GM12801 (cell line): Measurements from ENCODE around the gene JAG2.

Source experiments
- CTCF ChIP-seq: IDR thresholded peaks from one replicate; pipeline ENCODE4 v1.5.1; 2011; ENCODE audit warnings: control low read depth; ENCODE audit not compliant: insufficient read length; ENCODE audit errors: extremely low read depth

The JAG2 gene

DNA sequence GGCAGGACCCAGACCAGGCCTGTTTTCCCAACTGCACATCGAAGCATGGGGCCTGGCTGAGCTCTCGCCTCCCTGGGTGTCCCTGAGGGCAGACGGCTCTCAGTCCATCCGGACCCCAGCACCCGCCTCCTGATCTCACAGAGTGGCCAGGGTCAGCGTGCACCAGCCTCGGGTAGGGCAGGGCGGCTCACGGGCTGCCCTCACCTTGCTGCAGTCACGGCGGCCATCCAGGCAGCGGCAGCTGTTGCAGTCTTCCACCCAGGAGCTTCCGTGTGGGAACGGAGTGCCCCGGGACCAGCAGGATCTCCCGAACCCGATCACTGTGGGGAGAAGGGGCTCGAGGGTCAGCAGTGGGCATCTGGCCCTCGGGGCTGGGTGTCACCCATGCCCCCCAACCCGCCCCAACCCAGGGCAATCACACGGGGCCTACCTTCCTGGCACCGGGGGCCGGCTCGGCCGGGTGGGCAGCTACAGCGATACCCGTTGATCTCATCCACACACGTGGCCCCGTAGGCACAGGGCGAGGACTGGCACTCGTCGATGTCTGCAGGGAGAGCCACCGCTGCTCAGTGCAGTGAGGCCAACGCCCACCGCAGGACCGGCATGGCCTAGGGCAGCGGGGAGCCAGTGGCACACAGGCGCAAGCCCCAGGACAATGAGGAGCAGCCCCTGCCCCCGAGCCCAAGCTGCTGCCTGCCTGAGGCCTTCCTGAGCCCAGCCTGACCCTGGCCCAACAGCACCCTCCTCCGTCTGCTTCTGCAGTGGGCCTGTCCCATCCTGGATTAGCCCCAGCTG lies 22.2 kb downstream of the JAG2 start:
- TF ChIP-seq CTCF: no peak

GRCh38 chr14:105145381-105146180 lies 23.0 kb downstream of the JAG2 start:
- TF ChIP-seq CTCF: no peak

DNA sequence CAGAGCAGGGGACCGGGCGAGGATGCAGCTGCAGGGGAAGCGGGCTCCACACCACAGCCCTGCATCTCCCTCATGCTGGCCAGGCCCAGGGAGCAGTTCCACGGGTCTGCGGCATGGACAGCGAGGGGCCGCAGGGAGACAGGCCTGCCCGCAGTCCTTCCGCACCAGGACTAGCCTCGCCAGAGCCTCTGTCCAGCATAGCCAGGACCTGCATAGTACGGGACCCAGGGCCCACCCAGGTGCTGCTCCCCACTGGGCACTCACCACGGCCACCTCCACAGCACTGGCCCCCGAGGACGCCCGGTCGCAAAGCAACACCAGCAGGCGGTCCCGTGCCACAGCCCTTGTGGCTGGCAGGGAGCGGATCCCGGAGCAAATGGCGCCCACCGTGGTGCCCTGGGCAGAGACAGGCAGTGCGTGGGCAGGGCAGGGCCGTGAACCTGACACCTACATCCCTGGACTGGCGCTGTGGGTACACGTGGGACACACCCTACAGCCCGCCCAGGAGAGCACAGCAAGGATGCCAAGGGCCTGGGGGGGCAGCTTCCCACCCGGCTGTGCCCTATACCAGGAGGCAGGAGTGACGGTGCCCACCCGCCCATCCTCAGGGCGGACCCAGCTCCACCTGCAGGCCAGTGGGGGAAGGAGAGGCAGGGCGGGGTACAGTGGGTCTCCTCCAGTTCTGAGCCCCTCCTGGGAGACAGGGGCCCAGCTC lies 23.8 kb downstream of the JAG2 start:
- no peak for TF ChIP-seq CTCF

DNA sequence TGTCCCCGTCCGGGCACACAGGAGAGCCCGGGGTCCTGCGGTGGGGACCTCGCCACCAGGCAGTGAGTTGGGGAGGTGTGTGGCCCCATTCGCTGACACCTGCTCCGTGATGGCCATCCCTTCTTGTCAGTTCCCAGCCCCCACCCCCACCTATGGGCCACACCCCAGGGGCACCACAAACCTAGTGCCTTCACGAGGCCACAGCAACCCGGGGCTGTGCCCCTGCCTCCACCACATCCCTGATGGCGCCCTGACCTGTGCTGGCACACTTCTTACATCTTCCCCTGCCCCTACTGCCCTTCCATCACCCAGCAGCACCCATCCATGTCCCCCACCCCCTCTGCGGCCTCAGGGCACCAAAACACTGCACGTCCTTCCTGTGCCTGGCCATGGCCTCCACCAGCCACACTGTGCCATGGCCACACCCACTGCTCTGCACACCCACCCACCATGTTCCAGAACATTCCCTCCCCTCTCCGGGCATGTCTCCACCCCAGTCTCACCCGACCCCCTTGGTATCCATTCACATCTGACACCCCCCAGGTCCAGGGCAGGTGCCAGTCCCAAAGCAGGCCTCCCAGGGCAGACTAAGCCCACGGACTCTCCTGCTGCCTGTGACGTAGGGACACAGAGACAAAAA lies 24.4 kb downstream of the JAG2 start:
- no peak for TF ChIP-seq CTCF

GRCh38 chr14:105143451-105144025 lies 25.0 kb downstream of the JAG2 start:
- no peak for TF ChIP-seq CTCF

DNA sequence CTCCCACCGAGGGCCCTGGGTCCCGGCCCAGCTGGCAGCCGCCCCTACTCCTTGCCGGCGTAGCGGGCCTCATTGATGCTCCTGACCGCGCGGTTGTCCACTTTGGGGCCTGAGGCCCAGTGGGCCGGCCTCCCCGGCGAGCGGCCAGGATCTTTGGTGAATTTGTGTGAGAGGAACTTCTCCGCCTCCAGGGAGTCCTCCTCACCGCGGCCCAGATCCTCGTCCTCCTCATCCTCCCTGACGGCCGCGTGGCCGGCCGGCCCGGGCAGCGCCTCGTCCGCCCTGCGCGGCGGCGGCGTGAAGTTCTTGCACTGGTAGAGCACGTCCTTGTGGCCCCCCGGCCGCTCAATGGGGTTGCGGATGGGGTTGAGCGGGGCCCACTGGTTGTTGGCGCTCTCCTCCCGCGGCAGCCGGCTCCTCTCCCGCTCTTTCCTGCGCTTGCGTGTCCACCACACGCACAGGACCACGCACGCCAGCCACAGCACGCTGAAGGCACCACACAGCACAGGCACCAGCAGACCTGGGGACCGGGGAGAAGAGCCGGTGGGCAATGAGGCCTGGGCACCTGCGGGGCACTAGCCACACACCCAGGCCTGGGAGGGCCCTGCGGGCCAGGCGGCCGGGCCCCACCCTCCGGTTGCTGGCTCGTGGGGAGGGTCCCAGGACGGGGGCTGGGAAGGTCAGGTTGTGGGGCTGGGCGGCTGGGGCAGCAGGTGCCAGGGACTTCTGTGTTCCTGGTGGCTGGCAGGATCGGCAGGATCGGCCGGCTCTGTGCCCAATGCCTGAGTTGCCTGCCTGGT lies 25.7 kb downstream of the JAG2 start:
- TF ChIP-seq CTCF: no peak
